UCSD-AML1 (cell line): Measurements from ENCODE around the gene ALLC.

Experiments used
- DNase-seq: peaks from one replicate; lab custom pipeline; 2025; ENCODE audit not compliant: unreplicated experiment; lab: John Stamatoyannopoulos, UW

Gene ALLC

DNA sequence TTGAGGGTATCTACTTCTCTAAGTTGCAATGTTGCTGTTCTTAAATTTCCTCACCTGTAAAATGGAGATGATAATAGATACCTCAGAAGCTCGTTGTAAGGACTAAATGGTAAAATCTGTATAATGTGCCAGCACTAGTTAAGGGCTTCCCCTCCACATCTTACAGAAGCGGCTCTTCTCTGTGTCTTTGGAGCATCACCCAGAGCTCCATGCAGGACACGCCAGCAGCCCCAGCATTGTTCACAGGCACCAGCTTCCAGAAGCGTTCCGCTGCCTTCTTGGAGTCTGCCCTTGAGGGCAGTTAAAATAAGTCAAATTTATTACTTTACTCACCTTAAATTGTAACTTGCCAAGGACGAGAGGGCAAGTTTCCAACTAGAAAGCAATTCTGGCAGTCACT, 51.2 kb downstream of the ALLC start:
- DNase-seq: no peak

GRCh38 chr2:3712424-3712823, 54.4 kb downstream of the ALLC start:
- no peak for DNase-seq

DNA sequence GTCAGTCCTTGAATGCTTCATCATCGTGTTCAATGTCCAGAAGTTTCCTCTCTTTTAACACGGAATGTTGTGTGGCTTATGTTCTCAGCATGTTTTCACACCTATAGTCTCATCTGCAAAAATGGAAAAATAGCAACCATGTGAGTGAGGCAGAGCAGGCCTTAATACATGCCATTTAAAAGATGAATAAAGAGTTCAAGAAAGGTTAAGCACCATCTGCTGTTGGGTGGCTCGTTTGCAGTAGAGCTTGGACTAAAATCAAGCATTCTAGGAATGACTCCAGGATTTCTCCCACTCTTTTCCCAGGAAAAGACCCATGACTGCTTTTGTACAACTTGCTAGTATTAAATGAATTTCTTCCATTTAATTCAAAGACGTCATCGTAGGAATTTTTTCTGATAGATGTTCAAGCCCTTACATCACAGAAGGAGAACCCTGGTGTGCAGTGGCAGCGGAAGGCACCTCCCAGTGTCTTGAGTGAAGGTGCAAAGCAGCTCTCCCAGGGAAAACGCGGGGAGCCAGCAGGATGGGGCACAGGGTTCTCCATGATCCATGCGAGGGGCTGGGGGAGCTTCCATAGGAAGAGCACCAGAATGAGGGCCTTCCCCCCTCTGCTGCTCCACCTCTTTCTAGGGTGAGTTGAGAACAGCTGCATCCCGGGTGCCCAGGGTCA, 55.0 kb downstream of the ALLC start:
- no peak for DNase-seq

DNA sequence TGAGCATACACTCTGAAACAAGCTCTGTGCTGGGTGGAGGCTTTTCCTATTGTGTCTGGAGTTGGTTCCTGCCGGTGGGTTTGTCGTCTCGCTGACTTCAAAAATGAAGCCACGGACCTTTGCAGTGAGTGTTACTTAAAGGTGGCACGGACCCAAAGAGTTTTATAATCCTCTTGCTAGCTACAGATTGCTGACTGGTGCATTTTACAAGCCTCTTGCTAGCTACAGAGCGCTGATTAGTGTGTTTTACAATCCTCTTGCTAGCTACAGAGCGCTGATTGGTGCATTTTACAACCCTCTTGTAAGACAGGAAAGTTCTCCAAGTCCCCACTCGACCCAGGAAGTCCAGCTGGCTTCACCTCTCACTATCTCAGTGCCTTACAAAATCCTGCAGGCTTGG, 60.7 kb downstream of the ALLC start:
- DNase-seq: no peak

GRCh38 chr2:3725002-3725401, 67.0 kb downstream of the ALLC start:
- DNase-seq: no peak

- no peak for DNase-seq
Observed at GRCh38 chr2:3725458-3726250, 67.7 kb downstream of the ALLC start.

DNA sequence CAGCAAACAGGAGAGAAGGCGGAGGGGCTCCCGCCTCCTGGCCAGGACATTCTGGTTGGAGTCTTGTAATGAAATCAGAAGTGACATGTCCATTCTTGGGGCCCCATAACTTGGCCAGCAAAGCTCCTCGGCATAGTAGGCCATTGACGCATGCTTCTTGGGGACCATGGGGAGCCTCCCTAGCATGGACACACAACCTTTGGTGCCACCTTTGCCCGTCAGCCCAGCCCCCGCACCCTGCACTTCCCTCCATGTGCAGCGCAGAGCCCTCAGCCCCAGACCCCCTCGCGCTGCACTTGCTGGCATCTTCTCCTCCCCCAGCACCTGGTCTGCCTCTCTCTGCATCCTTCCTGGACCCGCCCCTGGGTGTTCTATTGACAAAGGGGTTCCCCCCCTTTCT, 68.5 kb downstream of the ALLC start:
- DNase-seq: no peak

DNA sequence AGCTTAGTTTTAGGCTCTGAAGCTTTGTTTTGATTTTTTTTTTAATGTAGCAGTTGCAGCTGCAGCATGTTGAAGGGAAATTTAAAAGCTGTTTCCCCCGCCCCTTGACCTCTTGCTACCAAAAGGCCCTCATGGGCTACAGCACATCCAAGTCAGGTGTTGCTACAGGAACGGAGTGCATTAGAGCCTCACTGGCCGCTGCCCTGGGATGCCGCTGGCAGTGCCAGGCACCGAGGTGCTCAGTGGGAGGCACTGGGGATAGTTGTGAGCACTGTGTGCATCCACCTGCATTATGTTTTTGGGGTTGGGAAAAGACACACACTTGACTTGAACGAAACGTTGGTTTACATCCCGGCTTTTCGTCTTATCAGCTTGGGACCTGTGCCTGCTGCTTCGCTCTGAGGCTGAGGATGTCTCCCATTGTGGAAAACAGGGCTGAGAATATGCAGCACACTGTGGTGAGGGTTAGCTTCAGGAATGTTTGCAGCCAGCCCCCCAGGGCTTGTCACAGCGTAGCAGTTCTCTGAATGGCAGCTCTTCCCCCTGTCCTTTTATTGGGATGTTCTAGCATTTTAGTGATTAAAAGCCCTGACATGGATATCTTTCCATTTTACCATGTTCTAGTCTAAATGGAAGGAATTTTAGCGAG, 69.5 kb downstream of the ALLC start:
- DNase-seq: no peak

- peak; percentile 46 for DNase-seq
Observed at GRCh38 chr2:3728104-3729054, 70.4 kb downstream of the ALLC start.

DNA sequence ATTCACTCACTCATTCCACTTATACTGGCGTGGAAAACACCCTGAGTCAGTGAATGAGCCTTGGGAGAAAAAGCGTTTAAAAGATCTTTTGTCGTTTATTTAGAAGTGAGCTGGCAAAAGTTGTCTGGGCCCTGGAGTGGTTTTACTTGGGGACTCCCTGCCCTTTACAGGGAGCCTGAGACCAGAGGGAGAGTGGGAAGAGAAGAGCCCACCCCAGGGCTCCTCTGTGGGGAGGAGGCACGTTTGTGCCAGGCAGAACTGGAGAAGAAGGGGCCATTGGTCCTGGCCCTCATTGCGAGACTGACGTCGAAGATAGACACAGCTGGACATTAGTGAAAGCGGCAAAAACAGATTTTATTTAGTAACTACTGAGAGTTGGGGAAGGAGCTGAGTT, 71.1 kb downstream of the ALLC start:
- no peak for DNase-seq

GRCh38 chr2:3729786-3730185, 71.8 kb downstream of the ALLC start:
- no peak for DNase-seq

DNA sequence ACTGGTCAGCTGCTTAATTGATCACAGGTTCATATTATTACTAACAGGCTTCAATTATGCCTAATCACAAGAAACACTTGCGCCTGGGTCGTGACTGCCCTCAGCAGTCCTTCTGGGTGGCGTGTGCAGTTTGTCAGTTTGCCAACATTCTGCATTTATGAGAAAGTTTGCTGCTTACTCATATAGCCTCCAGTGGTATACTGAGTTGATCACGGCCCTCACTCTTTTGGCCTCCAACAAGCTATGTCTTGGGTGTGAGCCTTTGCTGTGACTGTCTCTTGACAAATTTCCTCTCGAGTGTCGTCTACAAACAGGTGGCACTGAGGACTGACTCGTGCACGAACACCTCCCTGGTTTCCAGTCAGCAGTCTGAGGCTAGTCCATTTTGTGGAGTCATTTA, 72.6 kb downstream of the ALLC start:
- no peak for DNase-seq

DNA sequence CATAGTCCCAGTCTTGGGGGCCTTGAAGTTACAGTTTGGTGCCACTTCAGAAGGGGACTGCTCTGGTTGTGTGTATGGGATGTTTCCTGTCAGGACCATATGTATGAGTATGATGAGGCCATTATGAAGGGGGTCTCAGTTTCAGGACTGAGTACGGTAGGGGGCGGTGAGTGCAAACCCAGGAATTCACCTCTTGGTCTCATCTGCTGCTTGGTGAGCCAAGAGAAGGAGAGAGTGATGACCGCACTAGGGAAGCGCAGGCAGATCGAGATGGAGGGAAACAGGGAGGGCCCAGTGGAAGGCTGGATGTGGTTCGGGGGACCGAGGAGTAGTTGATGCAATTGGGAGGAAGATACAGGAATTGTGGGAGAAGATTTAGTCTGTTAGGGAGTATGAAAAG, 73.8 kb downstream of the ALLC start:
- no peak for DNase-seq

DNA sequence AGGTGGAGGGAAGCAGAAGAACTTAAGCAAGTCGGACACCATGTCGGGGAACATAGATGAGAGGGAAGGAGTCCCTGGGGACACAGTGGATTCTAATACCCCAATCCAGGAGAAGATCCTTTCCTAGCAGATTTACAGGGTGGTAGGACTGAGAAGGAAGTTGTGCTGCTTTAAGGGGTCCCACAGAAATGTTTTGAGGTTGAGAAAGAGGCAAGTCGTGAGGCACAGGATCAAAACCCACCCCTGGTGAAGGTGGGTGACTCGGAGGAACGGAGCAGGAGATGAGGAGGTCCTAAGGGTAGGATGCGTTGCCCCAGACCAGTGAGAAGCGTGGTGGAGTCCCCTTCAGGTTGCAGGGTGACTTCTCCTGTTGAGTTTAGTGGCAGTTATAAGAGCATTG, 78.1 kb downstream of the ALLC start:
- no peak for DNase-seq

DNA sequence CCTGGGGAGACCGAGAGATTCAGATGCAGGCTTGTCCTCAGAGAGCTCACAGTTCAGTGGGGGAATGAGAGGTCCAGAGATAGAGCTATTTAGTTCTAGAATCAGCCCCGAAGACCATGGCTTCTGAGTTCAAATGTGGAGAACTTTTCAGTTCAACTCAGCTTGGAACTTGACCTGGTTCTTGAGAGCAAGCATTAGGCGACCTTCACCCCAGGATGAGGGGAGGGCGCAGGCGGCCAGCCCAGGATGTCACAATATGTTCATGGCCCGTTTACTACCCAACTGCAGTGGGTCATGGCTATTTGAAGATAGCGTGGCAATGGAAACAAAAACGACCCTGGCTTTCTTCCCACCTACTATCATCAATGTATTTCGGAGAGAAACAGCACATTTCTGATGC, 79.1 kb downstream of the ALLC start:
- no peak for DNase-seq

DNA sequence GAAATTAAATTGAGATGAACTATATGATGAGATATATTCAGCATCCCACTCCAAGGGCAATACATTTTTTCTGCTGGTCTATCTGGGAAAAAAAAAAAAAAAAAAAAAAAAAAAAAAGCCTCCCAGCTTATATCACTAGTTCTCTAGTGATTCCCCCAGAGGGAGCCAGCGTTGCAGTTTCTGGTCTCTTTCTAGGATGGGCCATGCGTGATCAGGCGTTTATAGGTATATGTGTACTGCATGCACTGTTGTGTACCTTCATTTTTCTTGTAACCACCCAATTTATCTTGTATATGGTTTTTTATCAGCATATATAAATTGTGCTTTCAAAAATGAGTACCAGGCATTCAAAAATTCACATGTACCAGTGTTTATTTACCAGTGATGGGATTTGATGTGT, 80.5 kb downstream of the ALLC start:
- peak; percentile 24 for DNase-seq

DNA sequence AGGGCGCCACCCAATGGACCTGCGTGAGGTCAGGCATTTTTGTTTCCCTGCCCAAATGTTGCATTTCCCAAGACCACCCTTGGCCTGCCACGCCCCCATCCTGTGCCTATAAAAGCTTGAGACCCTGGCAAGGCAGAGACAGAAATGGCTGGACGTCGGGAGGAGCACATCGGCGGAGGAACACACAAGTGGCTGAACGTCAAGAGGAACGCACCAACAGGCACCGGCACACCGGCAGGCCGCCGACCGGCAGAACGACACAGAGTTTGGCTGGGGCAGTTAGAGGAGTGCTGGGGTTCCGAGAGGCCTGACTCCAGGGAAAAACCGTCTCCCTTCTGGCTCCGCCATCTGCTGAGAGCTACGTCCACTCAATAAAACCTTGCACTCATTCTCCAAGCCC, 81.3 kb downstream of the ALLC start:
- DNase-seq: no peak

DNA sequence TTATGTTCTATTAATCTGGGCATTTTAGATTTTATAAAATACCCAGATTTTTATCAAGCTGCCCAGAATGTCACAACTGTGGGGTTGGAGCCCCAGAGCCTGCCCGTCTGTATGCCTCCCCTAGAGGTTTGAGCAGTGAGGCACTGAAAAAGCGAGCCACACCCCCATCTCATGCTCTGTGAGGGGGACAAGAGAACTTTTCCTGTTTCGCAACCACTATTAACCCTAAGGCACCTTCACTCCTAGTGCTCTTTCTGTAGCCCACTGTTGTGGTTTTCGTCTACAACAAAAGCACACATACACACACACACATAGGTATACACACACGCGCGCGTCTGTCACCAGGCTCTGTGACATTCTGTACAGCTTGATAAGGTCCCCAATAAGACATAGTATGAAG, 83.4 kb downstream of the ALLC start:
- no peak for DNase-seq

DNA sequence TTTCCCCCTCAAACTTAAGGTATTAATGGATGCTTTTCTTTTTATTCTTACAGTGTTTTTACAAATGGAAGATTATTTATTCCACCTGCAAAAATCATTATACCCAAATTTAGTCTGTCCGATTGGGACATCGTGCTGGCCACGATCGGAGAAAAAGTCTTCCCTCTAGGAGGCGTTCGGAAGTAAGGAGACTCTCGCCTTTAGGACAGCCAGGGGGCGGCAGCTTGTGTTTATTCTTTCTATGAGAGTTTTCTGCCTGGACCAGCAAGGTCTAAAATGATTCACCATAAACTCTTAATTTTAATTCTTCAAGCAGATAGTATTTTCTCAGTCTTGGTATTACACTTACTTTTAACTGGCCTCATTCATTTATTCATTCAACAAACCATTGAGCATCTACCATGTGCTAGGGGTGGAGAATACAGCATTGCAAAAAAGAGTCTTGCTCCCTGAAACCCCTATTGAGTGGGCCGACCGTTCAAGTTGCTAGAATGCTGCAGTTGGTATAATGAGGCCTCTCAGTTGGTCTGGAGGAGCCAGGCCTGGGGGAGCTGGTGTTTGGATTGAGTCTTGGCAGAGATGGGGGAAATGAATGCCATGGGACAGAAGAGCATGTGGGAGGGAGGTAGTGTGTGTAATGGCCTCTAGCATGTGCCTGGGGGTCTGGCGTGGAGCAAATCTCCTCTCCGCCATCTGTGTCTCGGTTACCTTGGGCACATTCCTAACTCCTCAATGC, 84.0 kb downstream of the ALLC start:
- no peak for DNase-seq

- DNase-seq: no peak
Observed at GRCh38 chr2:3742743-3743508, 84.9 kb downstream of the ALLC start.
